Heart right ventricle (tissue), 16 donors: ENCODE measurements around the gene LIF. TPM values are rescaled to one million over a fixed set of nuclear protein-coding genes. Genes with fewer than 3 reads are reported as not detected.
"Not testable (repeated sequence)": the region's sequence is repeated elsewhere in the genome, so short reads cannot be mapped to it uniquely, and the experiment has no call there.

Source experiments
- ATAC-seq, 8 donors: fragments of 200-7000 bp; cut with Tn5 transposase; one replicate each; pipeline ENCODE4 v1.9.1; 2020; ENCODE audit warnings: mild to moderate bottlenecking in 8 of 8, moderate library complexity in 8 of 8, moderate number of reproducible peaks in 1 of 8
- DNase-seq, 2 donors: peaks; one replicate each; pipeline ENCODE4 v3.0.0-alpha.2; 2020
- H3K27ac ChIP-seq, 10 donors: fragments of 200-600 bp; sonication (generic) in 2 of 10; one replicate each; pipeline versions ENCODE4 v1.5.0 to v1.8.0; 2020 to 2022; ENCODE audit warnings: mild to moderate bottlenecking in 3 of 10
- H3K27me3 ChIP-seq, 7 donors: fragments of 200-600 bp; one replicate each; pipeline ENCODE4 v1.8.0; 2021 to 2022; ENCODE audit warnings: mild to moderate bottlenecking in 2 of 7
- H3K36me3 ChIP-seq, 9 donors: fragments of 200-600 bp; sonication (generic) in 1 of 9; one replicate each; pipeline versions ENCODE4 v1.5.0 to v1.8.0; 2020 to 2022; ENCODE audit warnings: mild to moderate bottlenecking in 2 of 9
- H3K4me1 ChIP-seq, 9 donors: fragments of 200-600 bp; sonication (generic) in 1 of 9; one replicate each; pipeline versions ENCODE4 v1.5.0 to v1.8.0; 2020 to 2022; ENCODE audit warnings: mild to moderate bottlenecking in 4 of 9
- H3K4me3 ChIP-seq, 10 donors: fragments of 200-600 bp; sonication (generic) in 2 of 10; one replicate each; pipeline versions ENCODE4 v1.5.0 to v1.8.0; 2020 to 2022; ENCODE audit warnings: mild to moderate bottlenecking in 7 of 10, moderate library complexity in 2 of 10
- H3K9me3 ChIP-seq, 11 donors: fragments of 200-600 bp in 10 of 11; sonication (generic) in 2 of 11; one replicate each; pipeline versions ENCODE4 v1.5.0 to v1.8.0; 2013 to 2022; ENCODE audit warnings: mild to moderate bottlenecking in 2 of 11, control low read depth in 1 of 11, moderate library complexity in 1 of 11
- CTCF ChIP-seq, 9 donors: fragments of 200-600 bp; sonication (generic) in 2 of 9; IDR thresholded peaks; one replicate each; pipeline versions ENCODE4 v1.5.0 to v1.8.0; 2021 to 2022; ENCODE audit warnings: antibody characterized with exemption in 9 of 9, mild to moderate bottlenecking in 5 of 9, moderate library complexity in 1 of 9
- WGBS, 2 donors: extraction: QIAGEN DNeasy Blood & Tissue Kit; methylation state at CpG; one replicate each; pipeline ENCODE4 v1.1.7; 2013; ENCODE audit warnings: inconsistent platforms in 1 of 2; 5-methylcytosine and 5-hydroxymethylcytosine counted together
- intact Hi-C, 10 donors: fragments of 100-400 bp; cut with DNase I; formaldehyde crosslinking; loops; one replicate each; pipeline versions ENCODE4 v1.11.1 to v1.14.2; 2022
- polyA plus RNA-seq, 2 donors: library from polyadenylated mRNA; stranded (reverse); fragments of 200-250 nt; gene quantifications; one replicate each; pipeline ENCODE4 v1.2.3, GENCODE V29; 2013
- total RNA-seq, 10 donors: library from RNA; stranded (reverse); fragmentation: NEBNext Ultra II Directional in 3 of 10; extraction: Animal tissue kit (Norgen Biotek cat#: 25700) in 3 of 10; gene quantifications; one replicate each; pipeline versions ENCODE4 v1.2.1 to v1.2.4, GENCODE V29; 2021 to 2023
- donor health status: Arrhythmogenic right ventricular cardiomyopathy.
- donor health status: ischemic (EF 13 %, LVEDD 7.1; RV severe dilation, severe dysfunction).
- donor health status: healthy with polysubstance abuse.
- donor health status: DM: no; HTN: yes; CAD: no.
- donor health status: DM: no; HTN: no; CAD: no.
- donor health status: ischemic (EF 25% LVEDD 6.9; RV normal size, moderate dysfunction).
- donor health status: ischemic (EF 25% LVEDD 5.7; RV mildly dilated, moderate dysfunction).
- donor health status: healthy.
- donor health status: DM: yes; HTN: yes; CAD: no.
- donor health status: Ischemic cardiomyopathy.
- donor health status: ischemic (EF 35%, LVEDD 5.7; RV mildly dilated, moderate dysfunction).
- donor health status: nonischemic (EF 11% LVEDD 7.7; RV severe dilation, severe dysfunction).
- donor health status: DM: yes; HTN: yes; CAD: no.
- donor health status: PGD.
- donor health status: ischemic (EF 29% LVEDD 5.4; RV normal size, mild dysfunction).
- donor health status: nonischemic (EF 23%, LVEDD 6.1; RV moderate dilation, normal function).

The LIF gene
- total and polyA plus RNA-seq, 12 donors = 0.17 to 8.8 (median 0.53) TPM

DNA sequence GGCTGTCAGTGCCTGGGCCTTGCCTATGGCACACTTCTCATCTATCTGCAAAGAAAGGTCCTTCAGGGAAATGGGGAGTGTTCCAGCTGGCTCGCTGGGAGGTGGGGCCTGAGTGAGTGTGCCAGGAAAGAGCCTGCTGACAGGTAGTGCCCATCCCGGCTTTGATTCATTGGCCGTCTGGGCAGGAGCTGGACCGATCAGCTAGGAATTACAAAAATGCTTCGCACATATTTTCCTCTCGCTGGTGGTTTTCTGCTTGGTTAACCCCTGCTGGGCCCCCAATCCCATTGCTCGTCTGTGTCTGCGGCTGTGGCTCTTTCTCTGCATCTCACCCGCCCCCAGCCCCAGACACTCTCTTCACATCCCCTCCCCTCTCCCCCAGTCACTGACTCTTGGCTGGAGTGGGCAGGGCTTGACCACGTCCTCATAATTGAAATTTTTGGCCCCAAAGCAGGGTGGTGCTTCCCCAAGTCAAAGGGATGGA is 10.8 kb downstream of the LIF start:
- H3K27ac ChIP-seq = peak overlapping the region in 1 of 10 donors; percentile 59
- 45 to 51% methylated on average over 10 of the region's 10 CpGs for WGBS, 2 donors
- H3K9me3 ChIP-seq = no peaks in the 10 kb centered on the region
- TF ChIP-seq CTCF (IDR thresholded peaks at IDR 0.05) = no peak
- H3K4me1 ChIP-seq = peaks cover 0 to 7% (median 0%) of the 10 kb centered on the region in 9 donors
- H3K4me3 ChIP-seq = no peak overlapping the region
- peaks cover 0 to 49% (median 40%) of the 10 kb centered on the region in 7 donors for H3K27me3 ChIP-seq
- intact Hi-C loops = no loop called here
- no peak for DNase-seq
- peak in 2 of 8 donors; percentile 58 for ATAC-seq
- H3K36me3 ChIP-seq = no peaks in the 10 kb centered on the region

GRCh38 chr22:30234786-30235470 is 11.6 kb downstream of the LIF start:
- Histone ChIP-seq H3K27me3 (peaks cover 0 to 57% (median 42%) of the 10 kb centered on the region in 7 donors), H3K36me3 (no peaks in the 10 kb centered on the region), H3K4me1 (peaks cover 0 to 7% (median 0%) of the 10 kb centered on the region in 9 donors), H3K4me3 (no peak overlapping the region), H3K9me3 (no peaks in the 10 kb centered on the region), H3K27ac (peak overlapping the region in 1 of 10 donors; percentile 59)
- no peak for ATAC-seq
- no peak for TF ChIP-seq CTCF (IDR thresholded peaks at IDR 0.05)
- DNase-seq = no peak
- intact Hi-C loops = no loop called here
- WGBS, 2 donors = 69% methylated on average over 7 of the region's 7 CpGs

DNA sequence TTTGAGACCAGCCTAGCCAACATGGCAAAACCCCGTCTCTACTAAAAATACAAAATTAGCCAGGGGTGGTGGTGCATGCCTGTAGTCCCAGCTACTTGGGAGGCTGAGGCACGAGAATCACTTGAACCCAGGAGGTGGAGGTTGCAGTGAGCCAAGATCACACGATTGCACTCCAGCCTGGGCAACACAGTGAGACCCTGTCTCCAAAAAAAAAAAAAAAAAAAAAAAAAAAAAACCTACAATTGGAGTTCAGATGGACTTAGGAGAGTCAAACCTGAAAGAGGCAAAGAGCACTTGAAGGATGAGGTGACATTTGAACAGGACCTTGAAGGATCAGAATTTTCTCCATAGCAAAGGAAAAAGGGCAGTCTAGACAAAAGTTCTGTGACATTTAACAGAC is 12.2 kb downstream of the LIF start:
- H3K4me1 ChIP-seq, ATAC-seq, H3K36me3 ChIP-seq, DNase-seq, H3K9me3 ChIP-seq, intact Hi-C loops, H3K4me3 ChIP-seq: not testable (repeated sequence)
- WGBS, 2 donors = 92 to 94% methylated on average over 3 of the region's 3 CpGs
- Histone ChIP-seq H3K27me3 (peaks cover 0 to 63% (median 43%) of the 10 kb centered on the region in 7 donors), H3K27ac (peak overlapping the region in 1 of 10 donors; percentile 59)

DNA sequence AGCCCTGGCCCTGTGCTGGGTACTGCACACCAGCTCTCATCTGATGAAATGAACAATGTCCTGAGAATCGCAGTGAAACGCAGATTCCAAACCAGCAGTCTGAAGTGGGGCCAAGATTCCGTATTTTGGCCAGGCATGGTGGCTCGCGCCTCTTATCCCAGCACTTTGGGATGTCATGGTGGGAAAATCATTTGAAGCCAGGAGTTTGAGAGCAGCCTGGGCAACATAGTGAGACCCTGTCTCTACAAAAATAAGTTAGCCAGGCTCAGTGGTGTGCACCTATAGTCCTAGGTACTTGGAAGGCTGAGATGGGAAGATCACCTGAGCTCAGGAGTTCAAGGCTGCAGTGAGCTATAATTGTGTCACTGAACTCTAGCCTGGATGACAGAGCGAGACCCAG is 13.0 kb downstream of the LIF start:
- WGBS, 2 donors = 86 to 87% methylated on average over 6 of the region's 6 CpGs
- no peaks in the 10 kb centered on the region for H3K9me3 ChIP-seq
- no peaks in the 10 kb centered on the region for H3K36me3 ChIP-seq
- DNase-seq (no peak), ATAC-seq (no peak)
- peaks cover 0 to 7% (median 0%) of the 10 kb centered on the region in 9 donors for H3K4me1 ChIP-seq
- H3K4me3 ChIP-seq = no peak overlapping the region
- intact Hi-C loops = no loop called here
- TF ChIP-seq CTCF (IDR thresholded peaks at IDR 0.05) = no peak
- H3K27ac ChIP-seq = peak overlapping the region in 1 of 10 donors; percentile 56
- peaks cover 0 to 70% (median 50%) of the 10 kb centered on the region in 7 donors for H3K27me3 ChIP-seq

- Histone ChIP-seq H3K4me3 (no peak overlapping the region), H3K36me3 (no peaks in the 10 kb centered on the region), H3K9me3 (no peaks in the 10 kb centered on the region), H3K27ac (peak overlapping the region in 1 of 10 donors; percentile 56), H3K27me3 (peaks cover 0 to 68% (median 55%) of the 10 kb centered on the region in 7 donors), H3K4me1 (peaks cover 0 to 7% (median 0%) of the 10 kb centered on the region in 9 donors)
- TF ChIP-seq CTCF (IDR thresholded peaks at IDR 0.05) = no peak
- intact Hi-C loops = no loop called here
- DNase-seq = no peak
- 23 to 32% methylated on average over 14 to 17 of the region's 17 CpGs for WGBS, 2 donors
- no peak for ATAC-seq
Measured at GRCh38 chr22:30232716-30233218, 13.8 kb downstream of the LIF start.
